Activated CD4-positive, alpha-beta memory T cell treated with anti-CD3 and anti-CD28 coated beads, Interleukin-2, amount 10 ng/mL, durations not matched to agents 7 days and 5 days (primary cell): ENCODE measurements around the gene DPY30. TPM values are rescaled to one million over a fixed set of nuclear protein-coding genes. Genes with fewer than 3 reads are reported as not detected.

Experiments
- CTCF ChIA-PET: fragments of 350-600 bp; sonication (Branson Sonifier 250); formaldehyde crosslinking; loops from one replicate; lab custom pipeline; 2021; ENCODE audit warnings: antibody characterized with exemption, inconsistent platforms; lab: Charles Lee
- POLR2A ChIA-PET: fragments of 350-600 bp; sonication (Branson Sonifier 250); formaldehyde crosslinking; loops from one replicate; lab custom pipeline; 2021; ENCODE audit warnings: antibody characterized with exemption; lab: Charles Lee
- DNase-seq: peaks from one replicate; pipeline ENCODE4 v3.0.0-alpha.2; 2020
- H3K27ac Mint-ChIP-seq: one replicate; pipeline ENCODE4 v1.8.0; 2021; ENCODE audit warnings: mild to moderate bottlenecking, mixed read lengths
- H3K27me3 Mint-ChIP-seq: one replicate; pipeline ENCODE4 v1.8.0; 2021; ENCODE audit warnings: mixed read lengths
- H3K36me3 Mint-ChIP-seq: one replicate; pipeline ENCODE4 v1.8.0; 2021; ENCODE audit warnings: low read depth, mixed read lengths
- H3K4me1 Mint-ChIP-seq: one replicate; pipeline ENCODE4 v1.8.0; 2021; ENCODE audit warnings: mixed read lengths
- H3K4me3 Mint-ChIP-seq: one replicate; pipeline ENCODE4 v1.8.0; 2021; ENCODE audit warnings: mild to moderate bottlenecking, mixed read lengths
- H3K9me3 Mint-ChIP-seq: one replicate; pipeline ENCODE4 v1.8.0; 2021; ENCODE audit warnings: mixed read lengths
- total RNA-seq, 2 experiments: library from RNA; stranded (reverse); gene quantifications; one replicate each; pipeline ENCODE4 v1.2.3, GENCODE V29; 2021

The DPY30 gene
- total RNA-seq, 2 experiments from 2014 or later, result 68.9 to 74.2 TPM

GRCh38 chr2:31986906-31987305, 52.7 kb downstream of the DPY30 start:
- Mint-ChIP-seq H3K27ac (no peak overlapping the region), H3K9me3 (no peaks in the 10 kb centered on the region), H3K4me1 (peaks cover 15% of the 10 kb centered on the region), H3K36me3 (peaks cover 23% of the 10 kb centered on the region), H3K27me3 (no peaks in the 10 kb centered on the region), H3K4me3 (no peak overlapping the region)
- ChIA-PET CTCF (interaction anchor here (0.9 kb wide), 1 partner anchor 9 kb away, joined by 3 read pairs; no protein-coding TSS in a partner anchor), POLR2A (no interaction called here)
- no peak for DNase-seq

GRCh38 chr2:31983762-31984467, 55.7 kb downstream of the DPY30 start:
- H3K9me3 Mint-ChIP-seq, result no peaks in the 10 kb centered on the region
- H3K36me3 Mint-ChIP-seq, result peaks cover 16% of the 10 kb centered on the region
- POLR2A ChIA-PET, result no interaction called here
- H3K4me1 Mint-ChIP-seq, result peaks cover 25% of the 10 kb centered on the region
- CTCF ChIA-PET, result no interaction called here
- H3K27ac Mint-ChIP-seq, result no peak overlapping the region
- H3K4me3 Mint-ChIP-seq, result no peak overlapping the region
- H3K27me3 Mint-ChIP-seq, result no peaks in the 10 kb centered on the region
- no peak for DNase-seq

GRCh38 chr2:31980674-31981356, 58.8 kb downstream of the DPY30 start:
- CTCF ChIA-PET, result no interaction called here
- no peak overlapping the region for H3K4me3 Mint-ChIP-seq
- no peak overlapping the region for H3K27ac Mint-ChIP-seq

GRCh38 chr2:31979956-31980355, 59.6 kb downstream of the DPY30 start:
- no peak for DNase-seq
- no peak overlapping the region for H3K27ac Mint-ChIP-seq
- H3K27me3 Mint-ChIP-seq, result no peaks in the 10 kb centered on the region
- H3K36me3 Mint-ChIP-seq, result peaks cover 18% of the 10 kb centered on the region
- ChIA-PET POLR2A (no interaction called here), CTCF (no interaction called here)
- H3K4me1 Mint-ChIP-seq, result peaks cover 22% of the 10 kb centered on the region
- H3K9me3 Mint-ChIP-seq, result no peaks in the 10 kb centered on the region
- no peak overlapping the region for H3K4me3 Mint-ChIP-seq

More at GRCh38 chr2:31980674-31981356, 58.8 kb downstream of the DPY30 start:
- POLR2A ChIA-PET, result no interaction called here
- Mint-ChIP-seq H3K9me3 (no peaks in the 10 kb centered on the region), H3K27me3 (no peaks in the 10 kb centered on the region), H3K4me1 (peaks cover 22% of the 10 kb centered on the region), H3K36me3 (peaks cover 18% of the 10 kb centered on the region)
- DNase-seq, result no peak

- no peak overlapping the region for H3K4me3 Mint-ChIP-seq
- CTCF ChIA-PET, result no interaction called here
- H3K36me3 Mint-ChIP-seq, result peaks cover 12% of the 10 kb centered on the region
- POLR2A ChIA-PET, result no interaction called here
- peaks cover 23% of the 10 kb centered on the region for H3K4me1 Mint-ChIP-seq
- no peak overlapping the region for H3K27ac Mint-ChIP-seq
- no peak for DNase-seq
- no peaks in the 10 kb centered on the region for H3K9me3 Mint-ChIP-seq
- H3K27me3 Mint-ChIP-seq, result no peaks in the 10 kb centered on the region
These were observed 60.6 kb downstream of the DPY30 start for GRCh38 chr2:31979018-31979417.

- no peak for DNase-seq
- no peak overlapping the region for H3K27ac Mint-ChIP-seq
- POLR2A ChIA-PET, result no interaction called here
- no peaks in the 10 kb centered on the region for H3K9me3 Mint-ChIP-seq
- H3K36me3 Mint-ChIP-seq, result peaks cover 6% of the 10 kb centered on the region
- no peaks in the 10 kb centered on the region for H3K27me3 Mint-ChIP-seq
- CTCF ChIA-PET, result interaction anchor here (1.2 kb wide), 1 partner anchor 9 kb away, joined by 3 read pairs; no protein-coding TSS in a partner anchor
- no peak overlapping the region for H3K4me3 Mint-ChIP-seq
- peaks cover 23% of the 10 kb centered on the region for H3K4me1 Mint-ChIP-seq
These were observed 61.2 kb downstream of the DPY30 start for GRCh38 chr2:31978436-31978835.

Other genes starting within 250 kb of the DPY30 start
- 10 to 100 TPM; 40.7 to 41.5 TPM for gene MEMO1, start 28.8 kb downstream of the DPY30 start, total RNA-seq
- gene SPAST, start 23.8 kb upstream of the DPY30 start, total RNA-seq, result 10 to 100 TPM; 21.1 to 21.8 TPM
- 10 to 100 TPM; 25.6 to 26.6 TPM for gene SLC30A6, start 126.1 kb upstream of the DPY30 start, total RNA-seq
- gene NLRC4, start 225.1 kb upstream of the DPY30 start, total RNA-seq, result under 1 TPM; 0.08 to 0.30 TPM
- gene YIPF4, start 238.1 kb upstream of the DPY30 start, total RNA-seq, result 10 to 100 TPM; 40.3 to 48.9 TPM